ENCODE results near the gene LY6G6D.
"Not testable (repeated sequence)": the region's sequence is repeated elsewhere in the genome, so short reads cannot be mapped to it uniquely, and the experiment has no call there.

The LY6G6D gene

DNA sequence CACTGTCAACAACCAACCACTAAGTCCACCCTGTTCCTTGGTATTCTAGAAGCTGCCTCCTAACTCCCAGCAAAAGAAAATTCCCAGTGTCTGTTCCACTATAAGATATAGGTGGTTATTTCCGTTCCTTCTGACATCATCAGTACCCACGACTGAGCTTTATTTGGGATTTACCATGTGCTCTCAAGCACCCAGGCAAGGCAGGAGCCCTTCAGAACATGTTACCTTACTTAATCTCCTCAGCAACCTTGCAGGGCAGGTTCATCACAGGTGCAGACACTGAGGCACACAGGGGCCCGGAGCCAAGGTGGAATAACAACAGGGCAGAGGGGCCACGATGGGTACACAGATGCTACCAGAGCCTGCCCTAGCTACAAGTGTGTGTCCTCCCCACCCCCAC lies 22.8 kb upstream of the LY6G6D start:
- no peak for DNase-seq (ENCODE audit: low spot score)

DNA sequence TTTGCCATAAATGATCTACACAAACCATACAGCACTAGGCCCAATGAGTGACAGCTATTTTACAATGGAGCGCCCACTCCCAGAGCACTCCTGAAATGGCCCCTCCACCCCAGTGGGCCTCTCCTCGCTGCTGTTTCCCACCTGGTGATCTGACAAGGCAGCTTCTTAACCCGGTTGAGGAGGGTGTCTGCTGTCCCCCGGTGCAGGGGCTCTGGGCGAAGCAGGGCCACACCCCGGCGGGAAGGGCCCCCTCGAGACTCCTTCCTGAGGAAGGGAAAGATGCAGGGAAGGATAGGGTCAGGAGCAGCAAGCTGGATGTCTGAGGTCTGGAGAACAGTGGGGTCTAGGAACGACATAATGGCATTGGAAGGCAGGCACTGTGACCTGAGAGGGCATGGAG lies 22.3 kb upstream of the LY6G6D start:
- DNase-seq (ENCODE audit: low spot score): no peak

DNA sequence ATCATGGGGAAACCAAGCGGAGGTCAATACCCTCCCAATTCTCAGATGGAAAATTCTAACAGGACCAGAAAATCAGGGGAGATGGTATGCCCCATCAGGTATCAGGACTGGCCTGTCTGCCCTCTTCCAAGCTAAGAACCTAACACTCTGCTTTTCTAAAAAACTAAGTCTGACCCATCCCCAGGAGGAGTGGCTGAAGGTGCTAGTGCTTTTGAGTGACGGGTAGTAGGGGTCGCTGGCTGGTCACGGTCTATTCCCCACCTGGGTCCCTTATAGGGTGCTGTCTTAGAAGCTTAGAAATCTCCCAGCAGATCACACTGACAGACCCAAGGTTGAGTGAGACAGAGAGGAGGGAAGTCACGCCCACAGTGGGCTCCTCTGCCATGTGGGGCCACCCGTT lies 21.6 kb upstream of the LY6G6D start:
- DNase-seq (ENCODE audit: low spot score): no peak

DNA sequence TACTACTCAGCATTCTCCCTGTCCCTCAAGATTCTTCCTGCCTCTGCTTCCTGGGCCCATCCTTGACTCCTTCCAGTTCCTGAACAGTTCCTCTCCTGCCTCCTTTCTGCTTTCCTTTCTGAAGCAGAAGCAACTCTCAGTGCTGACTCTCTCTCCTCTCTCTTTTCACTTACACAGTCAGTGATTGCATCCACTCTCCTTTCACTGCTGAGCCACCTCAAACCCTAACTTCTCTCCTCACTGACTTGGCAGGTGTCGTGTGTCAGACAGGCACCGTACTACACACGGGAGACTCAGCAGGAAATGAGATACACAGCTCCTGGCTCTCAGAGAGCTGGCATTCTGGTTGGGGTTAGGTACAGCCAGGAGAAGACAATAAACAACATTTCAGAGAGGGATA lies 17.6 kb upstream of the LY6G6D start:
- DNase-seq (ENCODE audit: low spot score): no peak

DNA sequence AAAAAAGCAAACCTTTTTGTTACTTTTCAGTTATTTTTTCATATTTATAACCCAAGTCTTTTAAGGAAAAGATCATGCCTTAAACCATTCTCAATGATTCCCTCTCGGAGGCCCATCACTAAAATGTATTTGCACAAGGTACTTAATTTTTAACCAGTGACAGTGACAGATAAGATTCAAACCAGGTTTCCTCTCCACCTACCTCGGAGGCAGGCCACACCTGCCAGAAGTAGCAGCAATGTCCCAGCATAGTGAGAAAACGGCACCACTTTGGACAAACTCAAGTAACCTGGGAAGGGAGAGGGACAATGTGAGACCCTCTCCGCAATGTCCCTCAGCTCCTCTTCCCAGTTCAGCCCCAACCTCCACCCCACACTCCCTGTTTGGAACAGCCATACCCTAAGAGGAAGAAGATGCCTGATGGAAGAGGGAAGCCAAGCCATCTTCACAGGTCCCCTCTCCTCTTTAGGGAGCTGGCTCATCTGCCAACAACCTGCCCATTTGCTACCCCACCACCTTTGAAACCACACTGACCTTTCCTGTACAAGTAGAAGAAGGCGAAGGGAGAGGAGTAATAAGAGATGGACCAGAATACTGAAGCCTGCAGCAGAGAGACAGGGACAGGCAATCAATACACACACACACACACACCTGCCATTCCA lies 14.3 kb upstream of the LY6G6D start:
- DNase-seq (ENCODE audit: low spot score): no peak

DNA sequence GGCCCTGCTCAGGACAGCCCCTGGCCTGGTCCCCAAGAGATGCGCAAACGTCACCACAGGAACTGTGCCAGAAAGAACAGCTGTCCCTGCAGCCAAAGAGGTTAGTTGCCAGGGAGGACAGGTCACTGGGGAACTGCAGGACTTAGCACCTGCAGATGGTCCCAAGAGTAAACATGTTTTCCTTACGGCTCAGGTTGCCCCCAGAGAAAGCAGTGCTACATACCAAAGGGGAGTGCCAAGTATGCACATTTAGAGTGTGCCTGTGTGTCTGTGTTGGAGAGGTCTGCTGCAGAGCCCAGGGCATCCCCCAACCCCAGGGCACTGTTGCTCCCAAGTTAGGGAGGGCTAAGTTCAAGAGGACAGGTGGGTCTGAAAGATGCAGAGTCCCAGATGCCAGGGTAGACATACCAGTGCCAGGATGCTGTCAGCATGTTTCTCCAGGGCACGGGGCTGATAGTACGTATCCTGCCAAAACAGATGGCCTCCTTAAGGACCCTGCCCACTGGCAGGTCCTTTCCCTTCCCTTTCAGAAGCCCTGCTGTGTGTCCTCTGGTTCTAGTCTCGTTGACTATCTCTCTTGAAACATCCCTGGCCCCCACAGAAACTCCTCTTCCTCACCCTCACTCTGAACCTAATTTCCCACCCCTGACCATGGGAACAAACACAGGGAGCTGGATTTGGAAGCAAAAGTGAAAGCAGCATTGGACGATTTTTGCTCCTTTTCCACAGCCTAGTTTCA lies 13.3 kb upstream of the LY6G6D start:
- no peak for DNase-seq (ENCODE audit: low spot score)

DNA sequence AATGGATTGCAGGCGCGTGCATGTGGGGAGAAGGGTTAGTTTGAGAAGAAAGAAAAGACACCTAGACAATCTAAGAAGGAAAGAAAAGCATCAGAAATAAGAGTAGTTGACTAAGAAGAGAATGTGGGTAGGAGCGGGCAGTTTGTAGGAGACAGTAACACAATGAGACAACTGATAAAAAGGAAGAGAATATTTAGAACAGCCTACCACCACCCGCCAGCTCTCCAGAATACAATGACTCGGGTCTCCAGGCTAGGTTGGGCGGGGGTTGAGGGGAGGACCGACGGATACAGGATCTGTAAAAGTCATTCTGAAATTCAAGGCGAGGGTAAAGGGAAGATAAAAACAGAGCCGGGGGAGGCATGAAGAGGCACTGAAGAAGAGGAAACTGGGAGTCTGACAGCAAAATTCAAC lies 12.7 kb upstream of the LY6G6D start:
- DNase-seq (ENCODE audit: low spot score): no peak

DNA sequence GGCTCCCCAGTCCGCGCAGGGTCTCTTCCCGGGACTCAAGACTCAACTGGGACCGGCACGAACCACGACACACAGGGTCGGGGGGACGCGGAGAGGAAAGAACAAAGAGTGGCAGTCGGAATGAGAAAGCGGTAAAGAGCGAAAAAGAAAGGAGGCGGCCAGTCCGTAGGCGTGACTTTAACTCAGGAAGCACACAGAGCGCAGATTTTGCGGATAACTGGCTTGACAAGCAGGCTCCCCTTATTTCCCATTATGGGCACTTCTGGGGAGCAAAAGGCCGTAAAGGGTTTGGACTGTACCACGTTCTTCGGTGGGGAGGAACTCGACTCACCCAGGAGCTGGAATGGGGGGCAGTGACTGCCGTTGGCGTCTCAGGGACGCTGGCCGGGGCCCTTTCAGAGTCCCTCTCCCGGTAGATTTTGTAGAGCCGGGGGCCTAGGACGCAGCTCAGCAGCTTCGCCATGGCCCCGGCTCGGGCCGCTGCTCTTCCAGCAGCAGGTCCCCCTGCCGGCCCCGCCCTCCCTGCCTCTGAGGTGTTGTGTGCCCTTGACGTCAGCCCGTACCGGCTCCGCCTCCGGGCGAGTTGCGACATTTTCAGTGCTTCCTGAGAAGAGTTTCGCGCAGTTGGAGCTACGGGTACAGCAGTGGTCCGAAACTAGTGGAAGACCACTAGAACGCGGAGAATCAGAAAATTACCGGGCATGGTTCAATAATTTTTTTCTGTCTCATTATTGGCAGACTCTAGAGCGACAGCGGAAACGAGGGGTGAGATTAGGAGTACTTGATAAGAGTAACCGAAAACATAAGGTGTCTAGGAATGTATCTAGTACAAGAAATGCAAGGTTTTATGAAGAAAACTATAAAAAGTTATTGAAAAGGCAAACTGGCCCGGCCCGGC lies 12.1 kb upstream of the LY6G6D start, which contains the start of gene ABHD16A:
Gene ABHD16A, minus strand, starts transcription at position 506 of the 898 bp plus-strand sequence. Its CDS starts 43 bp downstream, at position 463.
- DNase-seq (ENCODE audit: low spot score): peak; percentile 98

DNA sequence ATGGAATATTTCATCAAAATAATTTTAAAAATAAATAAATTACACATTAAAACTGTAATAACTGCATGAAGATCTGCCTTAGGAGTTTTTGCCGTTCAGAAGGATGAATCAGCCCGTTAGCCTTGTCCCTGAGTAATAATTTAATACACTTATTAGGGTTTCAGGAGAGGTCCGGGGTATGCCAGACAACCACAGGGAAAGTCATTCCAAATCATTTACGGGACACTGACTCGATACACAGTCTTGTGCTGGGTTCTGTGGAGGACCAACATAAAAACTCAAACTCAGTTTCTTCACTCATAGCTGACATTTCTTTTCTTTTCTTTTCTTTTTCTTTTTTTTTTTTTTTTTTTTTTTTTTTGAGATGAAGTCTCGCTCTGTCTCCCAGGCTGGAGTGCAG lies 9.2 kb upstream of the LY6G6D start:
- DNase-seq (ENCODE audit: low spot score): no peak

DNA sequence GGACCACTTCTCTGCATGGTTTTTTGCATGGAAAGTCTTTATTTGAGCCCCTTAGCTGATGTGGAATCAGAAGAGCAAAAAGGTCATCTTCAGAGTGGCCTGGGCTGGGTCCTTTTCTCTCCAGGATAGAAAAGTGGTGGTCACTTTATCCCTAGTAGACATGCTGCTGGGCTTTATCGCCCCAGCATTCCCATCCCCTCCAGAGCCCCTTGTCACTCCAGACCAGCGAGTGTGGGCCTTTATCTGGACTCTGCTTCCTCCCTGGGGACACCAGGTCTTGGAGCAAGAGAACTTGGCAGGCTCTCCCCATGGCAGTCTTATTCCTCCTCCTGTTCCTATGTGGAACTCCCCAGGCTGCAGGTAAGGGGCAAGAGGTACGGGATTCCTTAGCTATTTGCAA lies 8.5 kb upstream of the LY6G6D start, which contains the start of gene LY6G6F:
Gene LY6G6F, plus strand, starts transcription at position 268 of the 400 bp plus-strand sequence. Its CDS starts 41 bp downstream, at position 309.
- no peak for DNase-seq (ENCODE audit: low spot score)

DNA sequence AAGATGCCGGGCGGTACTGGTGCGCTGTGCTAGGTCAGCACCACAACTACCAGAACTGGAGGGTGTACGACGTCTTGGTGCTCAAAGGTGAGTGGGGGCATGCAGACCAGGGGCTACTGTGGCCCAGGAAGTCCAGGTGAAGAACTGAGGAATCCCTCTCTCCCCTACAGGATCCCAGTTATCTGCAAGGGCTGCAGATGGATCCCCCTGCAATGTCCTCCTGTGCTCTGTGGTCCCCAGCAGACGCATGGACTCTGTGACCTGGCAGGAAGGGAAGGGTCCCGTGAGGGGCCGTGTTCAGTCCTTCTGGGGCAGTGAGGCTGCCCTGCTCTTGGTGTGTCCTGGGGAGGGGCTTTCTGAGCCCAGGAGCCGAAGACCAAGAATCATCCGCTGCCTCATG lies 7.4 kb upstream of the LY6G6D start:
- DNase-seq (ENCODE audit: low spot score): no peak

DNA sequence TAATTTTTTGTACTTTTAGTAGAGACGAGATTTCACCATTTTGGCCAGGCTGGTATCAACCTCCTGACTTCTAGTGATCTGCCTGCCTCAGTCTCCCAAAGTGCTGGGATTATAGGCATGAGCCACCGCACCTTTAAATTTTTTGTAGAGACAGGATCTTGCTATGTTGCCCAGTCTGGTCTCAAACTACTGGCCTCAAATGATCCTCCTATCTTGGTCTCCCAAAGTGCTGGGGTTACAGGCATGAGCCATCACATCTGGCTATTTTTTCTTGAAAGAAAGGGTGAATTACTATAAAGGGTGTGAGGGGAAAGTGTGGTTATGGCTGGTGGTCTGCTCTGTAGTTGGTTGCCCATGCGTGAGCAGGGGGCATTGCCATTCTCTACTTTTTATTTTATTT lies 6.9 kb upstream of the LY6G6D start:
- no peak for DNase-seq (ENCODE audit: low spot score)

DNA sequence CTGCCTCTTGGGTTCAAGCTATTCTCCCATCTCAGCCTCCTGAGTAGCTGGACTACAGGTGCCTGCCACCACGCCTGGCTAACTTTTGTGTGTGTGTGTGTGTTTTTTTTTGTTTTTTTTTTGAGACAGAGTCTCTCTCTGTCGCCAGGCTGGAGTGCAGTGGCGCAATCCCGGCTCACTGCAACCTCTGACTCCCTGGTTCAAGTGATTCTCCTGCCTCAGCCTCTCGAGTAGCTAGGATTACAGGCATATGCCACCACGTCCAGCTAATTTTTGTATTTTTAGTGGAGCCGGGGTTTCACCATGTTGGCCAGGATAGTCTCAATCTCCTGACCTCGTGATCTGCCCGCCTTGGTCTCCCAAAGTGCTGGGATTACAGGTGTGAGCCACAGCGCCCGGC lies 6.0 kb upstream of the LY6G6D start:
- not testable (repeated sequence) for DNase-seq (ENCODE audit: low spot score)

DNA sequence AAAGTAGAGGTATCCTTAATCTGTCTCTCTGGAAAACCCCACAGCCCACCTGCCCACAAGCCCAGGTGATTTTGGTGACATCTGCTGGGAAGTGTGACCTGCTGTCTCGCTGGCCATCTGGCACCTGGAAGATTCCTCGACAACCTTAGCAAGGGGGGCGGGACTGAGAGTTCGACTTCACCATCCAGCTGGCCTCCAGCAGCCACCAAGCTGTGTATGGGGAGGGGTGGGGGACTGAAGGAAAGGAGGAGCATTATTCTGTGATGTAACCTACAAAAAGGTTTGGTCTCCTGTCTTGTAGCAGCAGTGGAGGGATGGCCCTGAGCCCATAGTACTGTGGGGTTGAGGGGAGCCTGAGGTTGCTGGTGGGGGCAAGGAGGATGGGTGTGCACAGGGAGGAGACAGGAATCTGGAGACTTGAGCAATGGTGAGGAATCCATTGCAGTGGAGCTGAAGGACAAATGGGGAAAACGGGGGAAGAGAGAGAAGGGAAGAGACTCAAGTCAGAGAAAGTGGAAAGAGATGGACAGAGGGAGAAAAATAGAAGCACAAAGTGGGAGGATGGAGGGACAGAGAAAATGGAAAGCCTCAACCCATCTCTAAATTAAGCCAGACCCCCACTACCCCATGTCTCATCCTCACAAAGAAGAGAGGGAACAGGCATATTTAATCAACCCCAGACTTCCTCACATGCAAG lies 4.5 kb upstream of the LY6G6D start:
- DNase-seq (ENCODE audit: low spot score): no peak

DNA sequence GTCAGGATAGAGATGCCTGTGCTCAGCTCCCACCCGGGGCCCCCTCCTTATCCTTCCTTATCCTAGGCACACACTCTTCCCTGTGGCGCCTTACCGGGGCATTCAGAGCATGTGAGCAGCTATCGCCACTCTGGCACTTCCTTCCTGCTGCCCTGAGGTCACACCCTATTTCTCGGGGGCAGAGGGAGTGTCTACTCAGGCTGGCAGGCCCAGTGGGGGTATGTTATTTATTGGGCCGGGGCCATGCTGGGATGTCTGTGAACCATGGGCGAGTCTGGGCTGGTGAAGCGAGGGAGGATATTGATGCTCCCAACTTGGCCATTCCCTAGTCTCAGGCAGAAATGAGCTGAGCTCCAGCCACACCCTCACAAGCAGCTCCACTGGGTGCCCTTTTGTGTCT lies 3.9 kb upstream of the LY6G6D start:
- DNase-seq (ENCODE audit: low spot score): no peak

DNA sequence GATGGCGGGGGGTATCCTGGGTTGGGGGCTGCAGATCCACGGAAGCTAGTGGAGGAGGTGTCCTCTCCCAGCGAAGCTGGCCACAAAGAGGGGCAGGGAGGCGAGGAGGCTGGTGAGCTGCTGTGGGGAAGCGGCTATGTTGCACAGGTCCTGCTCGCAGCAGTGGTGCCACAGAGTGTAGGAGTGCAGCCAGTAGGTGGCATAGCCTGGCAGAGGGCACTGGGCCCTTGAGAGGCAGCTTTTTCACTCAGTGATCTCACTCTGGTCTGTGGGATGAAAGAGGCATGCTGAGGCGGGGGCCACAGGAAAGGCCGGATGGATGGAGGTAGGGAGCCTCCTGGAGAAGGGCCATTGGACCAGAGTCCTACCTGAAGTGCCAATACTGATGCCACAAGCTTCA lies 2.9 kb upstream of the LY6G6D start:
- no peak for DNase-seq (ENCODE audit: low spot score)

DNA sequence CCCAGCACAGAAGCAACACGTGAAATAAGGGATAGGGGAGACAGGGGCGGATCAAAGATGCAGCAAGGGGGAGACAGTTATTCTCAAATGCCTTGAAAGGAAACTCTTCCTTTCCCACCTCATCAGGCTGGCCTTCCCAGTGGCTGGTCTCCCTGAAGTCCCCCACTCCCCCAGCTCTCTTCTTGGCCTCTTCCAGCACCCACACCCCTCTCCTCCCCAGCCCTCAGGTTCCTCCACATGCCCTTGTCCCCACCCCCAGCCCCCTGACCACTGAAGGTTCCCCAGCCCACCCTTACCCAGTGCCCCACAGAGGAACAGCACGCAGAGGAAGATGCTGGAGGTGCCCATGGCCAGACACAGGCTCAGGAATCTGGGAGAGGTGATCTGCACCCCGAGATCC lies 1.7 kb upstream of the LY6G6D start:
- no peak for DNase-seq (ENCODE audit: low spot score)

DNA sequence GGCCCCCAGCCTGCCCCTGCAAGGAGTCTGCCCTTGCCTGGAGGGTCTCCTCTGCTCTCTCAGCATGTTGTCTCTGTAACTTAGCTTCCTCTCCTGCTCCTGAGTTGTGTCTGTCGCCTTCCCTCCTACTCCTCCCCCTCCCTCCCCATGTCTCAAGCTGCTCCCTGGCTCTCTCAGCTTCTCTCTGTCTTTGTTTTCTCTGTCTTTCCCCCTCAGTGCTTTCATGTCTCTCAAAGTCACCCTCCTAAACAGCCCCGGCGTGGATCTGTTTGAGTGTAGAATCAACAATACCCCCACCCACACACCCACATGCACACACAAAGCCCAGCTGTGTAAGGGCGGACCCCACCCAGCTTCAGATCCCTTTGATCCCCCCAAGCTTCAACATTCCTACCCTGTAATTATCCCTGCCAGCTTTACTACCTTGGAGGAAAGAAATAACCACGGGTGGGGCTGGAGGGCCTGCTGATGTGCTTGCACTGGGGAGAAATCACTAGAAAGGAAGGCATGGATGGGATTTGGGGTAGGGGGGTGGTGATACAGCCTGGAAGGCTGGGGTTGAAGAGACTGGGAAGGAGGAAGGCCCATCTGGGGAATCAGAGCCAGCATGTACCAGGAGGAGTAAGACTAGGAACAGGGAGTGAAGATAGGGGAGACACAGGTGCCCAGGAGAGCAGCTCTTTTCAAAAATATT lies 1.0 kb upstream of the LY6G6D start:
- DNase-seq (ENCODE audit: low spot score): no peak

DNA sequence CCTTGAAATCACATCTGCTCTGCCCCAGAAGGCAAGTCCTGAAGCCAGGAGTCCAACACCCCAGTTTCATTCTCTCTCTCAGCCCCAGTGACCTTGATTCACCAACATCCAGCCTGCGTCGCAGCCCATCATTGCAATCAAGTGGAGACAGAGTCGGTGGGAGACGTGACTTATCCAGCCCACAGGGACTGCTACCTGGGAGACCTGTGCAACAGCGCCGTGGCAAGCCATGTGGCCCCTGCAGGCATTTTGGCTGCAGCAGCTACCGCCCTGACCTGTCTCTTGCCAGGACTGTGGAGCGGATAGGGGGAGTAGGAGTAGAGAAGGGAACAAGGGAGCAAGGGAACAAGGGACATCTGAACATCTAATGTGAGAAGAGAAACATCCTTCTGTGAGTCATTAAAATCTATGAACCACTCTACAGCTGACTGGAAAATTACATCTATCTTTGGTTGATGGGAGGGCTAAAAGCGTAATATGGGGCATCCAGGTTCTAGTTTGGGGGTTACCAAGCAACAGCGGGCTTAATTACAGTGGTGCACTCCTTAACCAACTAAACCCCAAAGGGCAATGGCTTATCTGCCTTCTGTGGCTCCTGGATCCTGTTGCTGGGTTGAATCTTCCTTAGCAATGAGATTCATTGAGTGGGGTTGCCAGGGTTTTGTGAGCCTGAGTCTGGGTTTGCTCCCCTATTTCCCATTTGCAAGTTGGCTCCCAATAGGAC lies 2.5 kb downstream of the LY6G6D start:
- no peak for DNase-seq (ENCODE audit: low spot score)

DNA sequence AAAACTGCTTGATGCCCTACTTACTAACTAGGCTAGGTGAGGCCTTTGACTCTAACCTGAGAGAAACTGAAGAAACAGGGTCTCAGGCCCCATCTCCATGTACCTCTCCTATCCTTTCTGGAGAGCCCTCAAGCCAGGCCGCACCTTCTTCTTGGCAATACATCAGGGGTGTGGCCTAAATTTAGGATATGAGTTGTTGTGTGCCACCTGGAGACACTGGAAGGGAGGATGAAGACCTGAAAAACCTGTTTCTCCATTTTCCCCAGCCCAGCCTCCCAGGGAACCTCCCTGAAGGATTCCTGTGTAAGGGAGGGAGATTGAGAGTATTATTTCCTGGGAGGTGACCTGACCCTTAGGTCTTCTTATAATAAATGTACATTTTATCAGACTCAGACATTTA lies 3.1 kb downstream of the LY6G6D start:
- no peak for DNase-seq (ENCODE audit: low spot score)

DNA sequence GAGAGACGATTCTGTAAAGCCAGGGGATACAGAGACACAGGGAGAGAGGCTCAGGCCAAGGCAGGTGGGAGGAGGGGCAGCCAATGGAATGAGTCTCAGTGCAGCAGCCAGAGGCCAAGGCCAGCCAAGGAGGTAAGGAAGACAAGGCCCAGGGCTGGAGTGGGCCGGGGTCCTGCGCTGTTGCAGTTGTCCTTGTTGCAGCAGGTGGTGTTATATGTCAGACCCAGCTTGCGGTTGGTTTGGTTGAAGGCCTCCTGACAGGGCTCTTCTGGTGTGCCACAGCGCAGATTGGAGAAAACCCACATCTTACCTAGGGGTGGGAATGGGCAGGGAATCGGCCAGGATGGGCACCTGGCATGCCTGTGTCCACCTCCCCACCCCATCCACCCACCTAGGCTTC lies 3.9 kb downstream of the LY6G6D start:
- no peak for DNase-seq (ENCODE audit: low spot score)
